SK-N-SH treated with all-trans-retinoic acid at 6 μM for 48 hours (cell line): ENCODE measurements around the gene HPS4.

Source experiments
- ATAC-seq: fragments of 200-7000 bp; cut with Tn5 transposase; 3 replicates; pipeline ENCODE4 v1.9.1; 2020; ENCODE audit warnings: mild to moderate bottlenecking, moderate library complexity
- ARNTL ChIP-seq: fragments of 450-650 bp; formaldehyde crosslinking; IDR thresholded peaks from 2 replicates; pipeline ENCODE4 v1.5.0; 2020; ENCODE audit warnings: low read depth, mild to moderate bottlenecking, moderate library complexity, borderline replicate concordance
- BACH2 ChIP-seq: fragments of 250-450 bp; sonication (Bioruptor Pico); IDR thresholded peaks from 2 replicates; pipeline ENCODE4 v1.9.0; 2021; ENCODE audit warnings: mild to moderate bottlenecking, borderline replicate concordance
- CSDC2 ChIP-seq: fragments of 250-450 bp; sonication (Bioruptor Pico); IDR thresholded peaks from 2 replicates; pipeline ENCODE4 v1.5.0; 2020; ENCODE audit warnings: mild to moderate bottlenecking, moderate library complexity
- CSRNP3 ChIP-seq: fragments of 250-450 bp; sonication (Bioruptor Pico); IDR thresholded peaks from 2 replicates; pipeline ENCODE4 v1.5.1; 2021; ENCODE audit warnings: mild to moderate bottlenecking, moderate library complexity
- ESRRG ChIP-seq: fragments of 250-450 bp; sonication (Bioruptor Pico); IDR thresholded peaks from 2 replicates; pipeline ENCODE4 v1.6.1; 2021; ENCODE audit warnings: mild to moderate bottlenecking
- ISL1 ChIP-seq: fragments of 250-450 bp; sonication (Bioruptor Pico); IDR thresholded peaks from 2 replicates; pipeline ENCODE4 v2.1.2; 2022; ENCODE audit warnings: mild to moderate bottlenecking, moderate library complexity
- OSR1 ChIP-seq: fragments of 250-450 bp; sonication (Bioruptor Pico); IDR thresholded peaks from 2 replicates; pipeline ENCODE4 v1.8.0; 2022; ENCODE audit warnings: moderate library complexity, mild to moderate bottlenecking, inconsistent platforms
- PPARA ChIP-seq: fragments of 250-450 bp; sonication (Bioruptor Pico); IDR thresholded peaks from 2 replicates; pipeline ENCODE4 v1.5.0; 2020; ENCODE audit warnings: mild to moderate bottlenecking, borderline replicate concordance
- RARB ChIP-seq: fragments of 250-450 bp; sonication (Bioruptor Pico); IDR thresholded peaks from 2 replicates; pipeline ENCODE4 v1.8.0; 2021; ENCODE audit warnings: mild to moderate bottlenecking, moderate library complexity
- SNAI2 ChIP-seq: fragments of 250-450 bp; sonication (Bioruptor Pico); IDR thresholded peaks from 2 replicates; pipeline ENCODE4 v1.5.0; 2020; ENCODE audit warnings: mild to moderate bottlenecking, moderate library complexity
- TCF4 ChIP-seq: fragments of 250-450 bp; sonication (Bioruptor Pico); IDR thresholded peaks from 2 replicates; pipeline ENCODE4 v1.8.0; 2021; ENCODE audit warnings: mild to moderate bottlenecking, moderate library complexity, borderline replicate concordance
- TOX ChIP-seq: fragments of 250-450 bp; sonication (Bioruptor Pico); IDR thresholded peaks from 2 replicates; pipeline ENCODE4 v1.8.0; 2021; ENCODE audit warnings: mild to moderate bottlenecking, moderate library complexity, borderline replicate concordance
- ZC3H10 ChIP-seq: fragments of 250-450 bp; sonication (Bioruptor Pico); IDR thresholded peaks from 2 replicates; pipeline ENCODE4 v1.5.1; 2021; ENCODE audit warnings: mild to moderate bottlenecking, moderate library complexity
- ZFP3 ChIP-seq: fragments of 250-450 bp; sonication (Bioruptor Pico); IDR thresholded peaks from 2 replicates; pipeline ENCODE4 v1.5.0; 2020; ENCODE audit warnings: mild to moderate bottlenecking, moderate library complexity
- ZFP30 ChIP-seq: fragments of 450-650 bp; formaldehyde crosslinking; IDR thresholded peaks from 2 replicates; pipeline ENCODE4 v1.5.0; 2022; ENCODE audit warnings: mild to moderate bottlenecking, moderate library complexity
- ZNF565 ChIP-seq: fragments of 450-650 bp; formaldehyde crosslinking; conservative IDR thresholded peaks from 2 replicates; pipeline ENCODE4 v1.5.0; 2020; ENCODE audit warnings: low read depth, mild to moderate bottlenecking, moderate library complexity
- ZNF70 ChIP-seq: fragments of 450-650 bp; formaldehyde crosslinking; IDR thresholded peaks from 2 replicates; pipeline ENCODE4 v1.5.0; 2020; ENCODE audit warnings: mild to moderate bottlenecking, moderate library complexity
- ZNF8 ChIP-seq: fragments of 450-650 bp; formaldehyde crosslinking; IDR thresholded peaks from 2 replicates; pipeline ENCODE4 v1.5.0; 2020; ENCODE audit warnings: mild to moderate bottlenecking, moderate library complexity
- TF ChIP-seq, protein P1 (sequence below): fragments of 250-450 bp; sonication (Bioruptor Pico); IDR thresholded peaks from 2 replicates; pipeline ENCODE4 v1.5.1; 2020; ENCODE audit warnings: low read depth, mild to moderate bottlenecking, moderate library complexity
- TF ChIP-seq, protein P2 (sequence below): fragments of 250-450 bp; sonication (Bioruptor Pico); IDR thresholded peaks from 2 replicates; pipeline ENCODE4 v1.8.0; 2020; ENCODE audit warnings: mild to moderate bottlenecking, moderate library complexity, borderline replicate concordance
- TF ChIP-seq, protein P3 (sequence below): fragments of 250-450 bp; sonication (Bioruptor Pico); IDR thresholded peaks from 2 replicates; pipeline ENCODE4 v1.5.0; 2020; ENCODE audit warnings: mild to moderate bottlenecking, moderate library complexity

The HPS4 gene

DNA sequence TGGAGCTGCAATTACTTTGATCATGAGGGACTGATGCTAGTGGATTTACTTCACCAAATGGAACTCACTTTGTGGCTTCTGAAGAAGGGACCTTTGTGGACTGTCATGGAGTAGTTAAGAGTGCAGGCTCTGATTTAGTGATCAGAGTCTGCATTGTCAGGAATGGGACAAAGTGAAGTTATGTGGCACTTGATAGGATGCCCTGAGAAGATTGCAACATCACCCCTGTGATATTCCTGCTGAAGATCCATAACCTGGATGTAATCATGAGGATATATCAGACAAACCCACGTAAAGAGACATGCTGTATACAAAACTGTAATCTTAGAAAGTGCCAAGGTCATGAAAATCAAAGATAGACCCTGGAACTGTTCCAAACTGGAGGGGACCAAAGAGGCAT lies 30.3 kb upstream of the HPS4 start:
- ATAC-seq: no peak
- TF ChIP-seq ZNF70 (CRISPR knock-in tag): no peak
- TF ChIP-seq, protein P1, sequence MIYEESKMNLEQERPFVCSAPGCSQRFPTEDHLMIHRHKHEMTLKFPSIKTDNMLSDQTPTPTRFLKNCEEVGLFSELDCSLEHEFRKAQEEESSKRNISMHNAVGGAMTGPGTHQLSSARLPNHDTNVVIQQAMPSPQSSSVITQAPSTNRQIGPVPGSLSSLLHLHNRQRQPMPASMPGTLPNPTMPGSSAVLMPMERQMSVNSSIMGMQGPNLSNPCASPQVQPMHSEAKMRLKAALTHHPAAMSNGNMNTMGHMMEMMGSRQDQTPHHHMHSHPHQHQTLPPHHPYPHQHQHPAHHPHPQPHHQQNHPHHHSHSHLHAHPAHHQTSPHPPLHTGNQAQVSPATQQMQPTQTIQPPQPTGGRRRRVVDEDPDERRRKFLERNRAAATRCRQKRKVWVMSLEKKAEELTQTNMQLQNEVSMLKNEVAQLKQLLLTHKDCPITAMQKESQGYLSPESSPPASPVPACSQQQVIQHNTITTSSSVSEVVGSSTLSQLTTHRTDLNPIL (CRISPR knock-in tag): no peak
- TF ChIP-seq OSR1 (CRISPR knock-in tag): no peak
- TF ChIP-seq SNAI2 (CRISPR knock-in tag): no peak
- no peak for TF ChIP-seq ZFP3 (CRISPR knock-in tag)
- TF ChIP-seq, protein P2, sequence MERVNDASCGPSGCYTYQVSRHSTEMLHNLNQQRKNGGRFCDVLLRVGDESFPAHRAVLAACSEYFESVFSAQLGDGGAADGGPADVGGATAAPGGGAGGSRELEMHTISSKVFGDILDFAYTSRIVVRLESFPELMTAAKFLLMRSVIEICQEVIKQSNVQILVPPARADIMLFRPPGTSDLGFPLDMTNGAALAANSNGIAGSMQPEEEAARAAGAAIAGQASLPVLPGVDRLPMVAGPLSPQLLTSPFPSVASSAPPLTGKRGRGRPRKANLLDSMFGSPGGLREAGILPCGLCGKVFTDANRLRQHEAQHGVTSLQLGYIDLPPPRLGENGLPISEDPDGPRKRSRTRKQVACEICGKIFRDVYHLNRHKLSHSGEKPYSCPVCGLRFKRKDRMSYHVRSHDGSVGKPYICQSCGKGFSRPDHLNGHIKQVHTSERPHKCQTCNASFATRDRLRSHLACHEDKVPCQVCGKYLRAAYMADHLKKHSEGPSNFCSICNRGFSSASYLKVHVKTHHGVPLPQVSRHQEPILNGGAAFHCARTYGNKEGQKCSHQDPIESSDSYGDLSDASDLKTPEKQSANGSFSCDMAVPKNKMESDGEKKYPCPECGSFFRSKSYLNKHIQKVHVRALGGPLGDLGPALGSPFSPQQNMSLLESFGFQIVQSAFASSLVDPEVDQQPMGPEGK (CRISPR knock-in tag): no peak
- TF ChIP-seq ZNF8 (CRISPR knock-in tag): no peak
- TF ChIP-seq ZC3H10 (CRISPR knock-in tag): no peak
- TF ChIP-seq CSRNP3: no peak
- no peak for TF ChIP-seq TCF4 (CRISPR knock-in tag)
- no peak for TF ChIP-seq CSDC2 (CRISPR knock-in tag)
- TF ChIP-seq TOX (CRISPR knock-in tag): no peak
- TF ChIP-seq ISL1 (CRISPR knock-in tag): no peak
- TF ChIP-seq RARB (CRISPR knock-in tag): no peak
- TF ChIP-seq PPARA: no peak
- no peak for TF ChIP-seq ESRRG (CRISPR knock-in tag)
- TF ChIP-seq, all 23 proteins: peak for 0

- ATAC-seq: peak; percentile 98
- TF ChIP-seq SNAI2 (CRISPR knock-in tag) (no peak), ZNF565 (CRISPR knock-in tag) (no peak)
- TF ChIP-seq, all 23 proteins: peak for 0
Observed at GRCh38 chr22:26512149-26512793, 28.7 kb upstream of the HPS4 start, which contains the start of gene TFIP11. Gene TFIP11 (minus strand): TSS chr22:26512473. CDS start chr22:26510272, 2,201 bp downstream.

DNA sequence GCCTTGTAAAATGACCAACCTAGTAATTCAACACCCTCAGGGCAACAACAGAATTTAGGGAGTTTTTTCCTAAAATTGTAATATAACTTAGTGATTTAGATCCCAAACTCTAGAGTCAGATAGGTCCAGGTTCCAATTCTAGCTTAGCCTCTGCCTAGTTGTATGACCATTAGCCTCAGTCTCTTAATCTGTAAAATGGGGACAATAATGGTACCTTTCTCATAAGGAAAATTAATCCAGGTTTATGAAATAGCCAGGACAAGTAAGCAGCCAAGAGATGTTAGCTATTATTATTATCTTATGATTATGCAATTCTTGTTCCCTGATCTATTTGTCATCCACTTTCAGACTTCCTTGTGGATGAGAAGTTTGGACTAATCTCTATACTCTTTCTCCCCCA lies 24.6 kb upstream of the HPS4 start:
- no peak for TF ChIP-seq ARNTL
- no peak for TF ChIP-seq ZFP30
- TF ChIP-seq, protein P2 (CRISPR knock-in tag): no peak
- no peak for TF ChIP-seq PPARA
- ATAC-seq: no peak

DNA sequence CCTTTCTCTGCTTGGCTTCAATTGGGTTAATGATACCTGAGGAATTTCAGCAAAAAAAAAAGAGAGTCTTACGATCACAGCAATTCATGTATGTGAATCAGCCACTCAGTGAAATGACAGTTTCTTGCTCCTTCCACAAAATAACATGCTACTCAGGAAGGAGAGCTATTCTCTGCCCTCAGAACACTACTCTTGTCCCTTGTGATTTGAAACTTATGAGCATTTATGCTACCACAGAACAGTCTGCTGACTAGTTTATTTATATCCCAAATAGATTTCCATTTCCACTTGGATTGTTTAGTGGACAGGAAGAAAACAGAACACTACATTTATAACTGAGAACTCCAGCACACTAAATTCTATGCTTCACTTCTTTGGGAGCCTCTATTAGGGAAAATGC lies 20.2 kb upstream of the HPS4 start:
- TF ChIP-seq TOX (CRISPR knock-in tag) (no peak), CSDC2 (CRISPR knock-in tag) (no peak), SNAI2 (CRISPR knock-in tag) (no peak), ZC3H10 (CRISPR knock-in tag) (no peak), ZNF8 (CRISPR knock-in tag) (no peak)
- ATAC-seq: no peak

- ATAC-seq: peak; percentile 85
- TF ChIP-seq, protein P2 (CRISPR knock-in tag): no peak
- TF ChIP-seq ESRRG (CRISPR knock-in tag): no peak
- TF ChIP-seq ZNF70 (CRISPR knock-in tag): no peak
- no peak for TF ChIP-seq BACH2
- no peak for TF ChIP-seq ZC3H10 (CRISPR knock-in tag)
- TF ChIP-seq, protein P3, sequence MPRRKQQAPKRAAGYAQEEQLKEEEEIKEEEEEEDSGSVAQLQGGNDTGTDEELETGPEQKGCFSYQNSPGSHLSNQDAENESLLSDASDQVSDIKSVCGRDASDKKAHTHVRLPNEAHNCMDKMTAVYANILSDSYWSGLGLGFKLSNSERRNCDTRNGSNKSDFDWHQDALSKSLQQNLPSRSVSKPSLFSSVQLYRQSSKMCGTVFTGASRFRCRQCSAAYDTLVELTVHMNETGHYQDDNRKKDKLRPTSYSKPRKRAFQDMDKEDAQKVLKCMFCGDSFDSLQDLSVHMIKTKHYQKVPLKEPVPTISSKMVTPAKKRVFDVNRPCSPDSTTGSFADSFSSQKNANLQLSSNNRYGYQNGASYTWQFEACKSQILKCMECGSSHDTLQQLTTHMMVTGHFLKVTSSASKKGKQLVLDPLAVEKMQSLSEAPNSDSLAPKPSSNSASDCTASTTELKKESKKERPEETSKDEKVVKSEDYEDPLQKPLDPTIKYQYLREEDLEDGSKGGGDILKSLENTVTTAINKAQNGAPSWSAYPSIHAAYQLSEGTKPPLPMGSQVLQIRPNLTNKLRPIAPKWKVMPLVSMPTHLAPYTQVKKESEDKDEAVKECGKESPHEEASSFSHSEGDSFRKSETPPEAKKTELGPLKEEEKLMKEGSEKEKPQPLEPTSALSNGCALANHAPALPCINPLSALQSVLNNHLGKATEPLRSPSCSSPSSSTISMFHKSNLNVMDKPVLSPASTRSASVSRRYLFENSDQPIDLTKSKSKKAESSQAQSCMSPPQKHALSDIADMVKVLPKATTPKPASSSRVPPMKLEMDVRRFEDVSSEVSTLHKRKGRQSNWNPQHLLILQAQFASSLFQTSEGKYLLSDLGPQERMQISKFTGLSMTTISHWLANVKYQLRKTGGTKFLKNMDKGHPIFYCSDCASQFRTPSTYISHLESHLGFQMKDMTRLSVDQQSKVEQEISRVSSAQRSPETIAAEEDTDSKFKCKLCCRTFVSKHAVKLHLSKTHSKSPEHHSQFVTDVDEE (CRISPR knock-in tag): no peak
- no peak for TF ChIP-seq ZFP30
Observed at GRCh38 chr22:26502688-26503561, 19.3 kb upstream of the HPS4 start.
